Effector CD4-positive, alpha-beta T cell (primary cell): ENCODE results near the gene ATAD1.
"Not testable (repeated sequence)": the region's sequence is repeated elsewhere in the genome, so short reads cannot be mapped to it uniquely, and the experiment has no call there.

Experiments
- DNase-seq: peaks from one replicate; pipeline ENCODE4 v3.0.0-alpha.2; 2020

The ATAD1 gene

DNA sequence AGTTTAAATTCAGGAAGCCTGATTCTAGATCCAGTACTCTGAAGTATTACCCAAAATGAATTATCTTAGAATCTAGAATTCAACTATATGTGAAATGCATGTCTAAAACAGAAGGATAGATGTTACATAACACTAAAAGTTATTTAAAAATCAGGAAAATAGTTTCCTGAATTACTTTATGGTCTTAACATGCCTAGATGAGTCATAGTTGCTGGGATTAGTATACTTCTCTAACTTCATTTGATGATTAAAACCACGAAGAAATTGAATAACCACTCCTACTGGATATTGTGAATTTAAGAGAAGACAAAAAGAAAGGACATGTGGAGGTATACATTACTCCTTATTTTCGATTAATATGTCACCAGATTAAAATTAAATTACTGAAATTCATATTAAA, 65.5 kb downstream of the ATAD1 start:
- DNase-seq, result no peak

DNA sequence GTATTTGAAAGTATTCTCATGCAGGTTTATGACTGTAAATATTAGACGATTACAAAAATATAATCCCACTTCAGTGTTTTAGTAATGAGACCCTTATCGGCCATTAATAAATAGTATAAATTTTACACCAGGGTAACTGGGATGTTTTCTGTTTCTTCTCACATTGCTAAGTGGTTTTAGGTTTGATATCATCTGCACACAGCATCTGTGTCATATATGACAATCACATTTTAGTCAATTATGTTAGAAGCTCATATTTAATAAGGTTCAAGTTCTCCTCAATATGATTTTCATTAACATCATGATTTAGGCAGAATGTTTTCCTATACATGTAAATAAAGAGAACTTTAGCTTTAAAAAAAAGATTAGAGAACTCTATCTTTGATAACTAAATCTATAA, 66.8 kb downstream of the ATAD1 start:
- no peak for DNase-seq

- no peak for DNase-seq
Observed at GRCh38 chr10:87750817-87751216, 67.2 kb downstream of the ATAD1 start.

DNA sequence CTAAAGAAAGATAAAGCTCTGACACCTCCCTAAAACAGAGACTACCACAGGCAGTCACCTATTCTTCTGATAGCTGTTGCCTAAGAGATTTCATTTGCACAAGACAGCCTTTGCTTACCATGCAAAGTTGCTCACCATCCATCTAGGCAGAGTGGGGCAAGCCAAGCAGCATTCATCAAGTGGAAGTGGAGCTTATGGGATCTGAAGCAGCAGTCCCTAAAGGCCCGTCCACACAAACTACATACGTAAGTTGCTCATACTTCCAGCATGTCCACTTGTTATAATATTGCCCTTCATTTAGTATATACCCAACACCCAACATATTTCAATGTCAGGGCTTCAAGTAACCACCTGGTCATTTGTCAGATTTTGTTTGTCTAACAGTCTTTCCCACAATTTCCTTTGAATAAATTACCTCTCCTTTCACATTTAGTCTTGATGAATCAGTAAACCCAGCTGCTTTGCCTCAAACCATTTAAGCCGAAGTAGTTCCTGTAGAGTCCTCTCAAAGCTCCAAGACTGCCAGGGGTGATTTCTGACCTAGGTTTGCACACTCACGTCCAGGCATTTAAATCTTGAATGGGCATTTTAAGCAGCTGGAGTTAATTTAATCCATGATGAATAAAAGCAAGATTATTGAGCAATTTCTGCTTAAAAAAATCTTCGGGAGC, 67.9 kb downstream of the ATAD1 start:
- DNase-seq, result no peak

- DNase-seq, result not testable (repeated sequence)
Observed at GRCh38 chr10:87748244-87748643, 69.8 kb downstream of the ATAD1 start.

- no peak for DNase-seq
Observed at GRCh38 chr10:87746911-87747310, 71.1 kb downstream of the ATAD1 start.

DNA sequence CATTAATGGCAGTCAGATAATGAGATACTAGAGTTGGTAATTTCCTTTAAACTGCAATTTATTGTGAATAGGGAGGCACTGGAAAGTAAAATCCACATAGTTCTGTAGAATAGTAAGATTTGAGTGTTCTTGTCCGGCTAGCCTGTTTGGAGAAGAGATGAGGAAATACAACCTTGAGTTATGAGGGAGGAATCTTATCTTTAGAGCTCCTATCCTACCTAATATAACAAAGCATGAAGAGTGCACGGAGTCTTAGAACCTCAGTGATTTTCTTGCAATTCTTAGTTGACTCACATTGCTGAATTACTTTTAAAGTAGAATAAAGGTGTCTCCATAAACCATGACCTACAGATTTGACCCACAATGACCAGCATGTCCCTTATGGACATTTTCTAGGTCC, 73.4 kb downstream of the ATAD1 start:
- DNase-seq, result no peak

GRCh38 chr10:87742992-87743610, 74.9 kb downstream of the ATAD1 start:
- not testable (repeated sequence) for DNase-seq

- DNase-seq, result no peak
Observed at GRCh38 chr10:87740254-87740655, 77.8 kb downstream of the ATAD1 start.

- no peak for DNase-seq
Observed at GRCh38 chr10:87739703-87740102, 78.3 kb downstream of the ATAD1 start.

- not testable (repeated sequence) for DNase-seq
Observed at GRCh38 chr10:87738253-87738652, 79.8 kb downstream of the ATAD1 start.

DNA sequence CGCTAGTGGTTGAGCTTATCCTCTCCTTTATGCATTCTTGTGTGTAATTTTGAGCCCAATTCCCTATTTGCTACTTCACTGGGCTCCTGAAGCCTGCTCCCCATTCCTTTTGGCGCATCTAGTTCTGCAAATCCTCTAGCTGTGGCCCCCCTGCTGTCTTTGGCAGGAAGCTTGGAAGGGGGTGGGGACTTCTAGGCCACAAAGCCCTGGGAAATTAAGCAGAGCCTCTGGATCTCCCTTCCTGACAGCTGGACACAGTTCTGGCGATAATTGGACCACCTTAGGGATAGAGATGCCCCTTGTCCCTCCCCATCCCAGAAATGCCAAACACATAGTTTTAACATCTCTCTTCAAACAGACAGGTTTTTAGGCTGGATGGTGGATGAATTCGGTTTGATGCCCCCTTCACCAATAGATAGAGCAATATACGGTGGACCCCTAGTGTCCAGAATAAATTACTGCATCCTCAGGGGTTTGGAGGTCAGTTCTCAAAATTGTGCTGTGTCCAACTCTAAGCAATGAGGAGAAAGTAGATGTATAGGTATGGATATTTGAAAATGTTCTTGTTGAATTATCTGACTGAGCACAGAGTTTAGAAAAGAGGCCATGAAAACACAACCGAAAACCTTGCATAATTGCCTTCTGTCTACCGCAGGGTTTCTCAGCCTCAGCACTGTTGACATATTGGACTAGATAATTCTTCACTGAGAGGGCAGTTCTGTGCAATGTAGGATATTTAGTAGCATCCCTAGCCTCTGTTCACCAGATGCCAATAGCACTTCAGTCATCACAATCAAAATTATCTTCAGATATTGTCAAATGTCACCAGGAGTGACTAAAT, 82.8 kb downstream of the ATAD1 start:
- DNase-seq, result no peak

GRCh38 chr10:87733081-87733480, 84.9 kb downstream of the ATAD1 start:
- DNase-seq, result no peak

GRCh38 chr10:87729940-87730339, 88.1 kb downstream of the ATAD1 start:
- DNase-seq, result no peak

GRCh38 chr10:87724789-87725188, 93.2 kb downstream of the ATAD1 start:
- DNase-seq, result no peak

- DNase-seq, result no peak
Observed at GRCh38 chr10:87723500-87723899, 94.5 kb downstream of the ATAD1 start.

DNA sequence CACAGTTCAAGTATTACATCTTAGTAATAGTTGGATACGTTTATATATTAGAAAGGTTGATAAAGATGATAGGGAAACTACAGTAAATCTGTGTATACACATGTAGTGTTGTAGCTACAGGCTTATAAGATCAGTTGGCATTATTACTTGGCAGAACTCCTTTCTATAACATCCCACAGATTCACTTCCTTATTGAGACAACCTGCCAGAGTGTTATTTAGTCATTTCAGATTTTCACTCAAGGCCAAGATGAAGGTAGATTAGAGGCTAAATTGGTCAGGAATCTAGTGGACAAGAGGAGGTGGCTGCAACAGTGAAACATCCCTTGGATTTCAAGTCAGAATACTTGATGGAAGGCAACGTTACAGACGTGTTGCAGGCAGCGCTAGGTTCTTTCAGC, 95.3 kb downstream of the ATAD1 start:
- no peak for DNase-seq

GRCh38 chr10:87721781-87722180, 96.2 kb downstream of the ATAD1 start:
- DNase-seq, result no peak

DNA sequence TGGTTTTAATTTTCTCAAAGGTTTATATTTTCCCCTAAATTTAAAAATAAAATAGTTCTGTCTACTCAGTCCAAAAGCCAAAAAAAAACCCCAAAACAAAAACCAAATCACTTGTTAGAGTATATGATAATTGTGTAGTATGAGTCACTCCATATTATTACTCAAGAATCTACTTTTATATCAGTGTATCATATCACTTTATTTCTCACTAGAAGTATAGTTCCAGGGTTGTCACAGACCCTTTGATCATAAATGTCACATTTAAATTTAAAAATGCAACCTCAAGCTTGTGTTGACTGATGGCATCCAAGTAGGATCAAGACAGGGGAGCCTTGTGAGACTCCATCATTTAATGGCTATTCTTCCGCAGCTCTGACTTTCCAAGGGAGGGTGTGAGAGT, 97.4 kb downstream of the ATAD1 start:
- no peak for DNase-seq

GRCh38 chr10:87716348-87716670, 101.7 kb downstream of the ATAD1 start:
- DNase-seq, result no peak

- DNase-seq, result no peak
Observed at GRCh38 chr10:87715552-87716347, 102.3 kb downstream of the ATAD1 start.

DNA sequence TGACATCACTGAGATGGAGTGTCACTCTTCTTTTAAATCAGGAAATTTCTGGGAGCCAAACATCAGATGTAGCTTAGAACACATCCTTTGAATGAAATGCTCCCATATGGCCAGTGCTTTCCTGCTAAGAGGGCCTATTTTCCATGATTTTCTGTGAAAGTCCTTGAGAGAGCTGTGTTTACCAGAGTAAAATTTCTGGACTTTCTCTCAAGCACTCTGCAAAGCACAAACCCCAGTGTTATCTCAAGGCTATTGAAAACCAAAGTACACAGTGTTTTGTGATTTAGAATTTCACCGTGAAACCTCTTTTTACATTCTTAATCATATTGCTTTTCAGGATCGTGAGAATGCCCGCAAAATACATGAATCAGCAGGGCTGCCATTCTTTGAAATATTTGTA, 104.3 kb downstream of the ATAD1 start:
- DNase-seq, result no peak

GRCh38 chr10:87712913-87713616, 105.0 kb downstream of the ATAD1 start:
- no peak for DNase-seq
